K562 (cell line): Measurements from ENCODE around the gene PRDM15. TPM values are rescaled to one million over a fixed set of nuclear protein-coding genes. Genes with fewer than 3 reads are reported as not detected.

Source experiments
- ATAC-seq: fragments of 200-7000 bp; cut with Tn5 transposase; 3 replicates; pipeline ENCODE4 v1.9.1; 2020; ENCODE audit warnings: moderate library complexity
- BruUV-seq: library from RNA; stranded (reverse); fragments of 400-500 nt; replicated peaks from 2 replicates; lab custom pipeline; 2021; lab: Mats Ljungman, UMichigan
- CTCF ChIA-PET: fragments of 300-600 bp; formaldehyde crosslinking; extraction: SDS; loops from one replicate; lab custom pipeline; 2021; ENCODE audit warnings: low intra/inter-chr PET ratio; lab: Yijun Ruan, JAX
- POLR2A ChIA-PET: fragments of 300-600, 350-650 bp; sonication (Branson Sonifier 250); formaldehyde crosslinking; extraction: SDS; loops from one replicate; lab custom pipeline; 2021; ENCODE audit warnings: antibody characterized with exemption, inconsistent platforms; lab: Yijun Ruan, JAX
- DNase-seq, 4 experiments: peaks; one replicate each; pipeline versions ENCODE4 v3.0.0 to v3.0.0-alpha.2; 2011 to 2018; ENCODE audit warnings: low spot score in 3 of 4, mixed read lengths in 3 of 4; ENCODE audit errors: extremely low read depth in 1 of 4
- FAIRE-seq: peaks from 2 replicates; lab custom pipeline; 2011; peaks lifted over from hg19 to GRCh38; lab: Jason Lieb, UNC
- H2AFZ ChIP-seq: 2 replicates; pipeline ENCODE4 v1.6.0; 2011; ENCODE audit warnings: low read depth, low read length, control low read depth, inconsistent platforms
- H3K27ac ChIP-seq: fragments of 200-600 bp; 3 replicates; pipeline ENCODE4 v1.8.0; 2011; ENCODE audit warnings: low read depth, mild to moderate bottlenecking, control low read depth, inconsistent platforms, low read length, moderate library complexity, mixed read lengths; ENCODE audit errors: extremely low read depth
- H3K27me3 ChIP-seq, 2 experiments: fragments of 300-600 bp in 1 of 2; 2 replicates in 1 of 2; 3 replicates in 1 of 2; pipeline versions ENCODE4 v1.6.0 to v1.8.0; 2011; ENCODE audit warnings: inconsistent platforms in 2 of 2, low read length in 2 of 2, mild to moderate bottlenecking in 1 of 2, mixed read lengths in 1 of 2, moderate library complexity in 1 of 2; ENCODE audit not compliant: control insufficient read depth in 2 of 2, insufficient read depth in 2 of 2
- H3K36me3 ChIP-seq: fragments of 300-600 bp; 3 replicates; pipeline ENCODE4 v1.8.0; 2011; ENCODE audit warnings: mild to moderate bottlenecking, low read length, inconsistent platforms; ENCODE audit not compliant: control insufficient read depth, insufficient read depth
- H3K4me1 ChIP-seq, 2 experiments: fragments of 200-600 bp in 1 of 2; replicated peaks in 1 of 2; 2 replicates in 1 of 2; 3 replicates in 1 of 2; pipeline versions ENCODE4 v1.5.1 to v1.8.0; 2011; ENCODE audit warnings: inconsistent platforms in 2 of 2, low read length in 2 of 2, mild to moderate bottlenecking in 1 of 2, mixed read lengths in 1 of 2, moderate library complexity in 1 of 2; ENCODE audit not compliant: control insufficient read depth in 2 of 2, insufficient read depth in 2 of 2
- H3K4me2 ChIP-seq: 2 replicates; pipeline ENCODE4 v1.6.1; 2011; ENCODE audit warnings: low read length, control low read depth, inconsistent platforms, mixed read lengths; ENCODE audit not compliant: insufficient read depth
- H3K4me3 ChIP-seq: fragments of 200-600 bp; sonication (generic), shearing (Covaris generic); 2 replicates; pipeline ENCODE4 v1.5.1; 2016; ENCODE audit warnings: control low read depth, inconsistent platforms
- H3K79me2 ChIP-seq: fragments of 200-600 bp; 3 replicates; pipeline ENCODE4 v1.8.0; 2011; ENCODE audit warnings: low read length, inconsistent platforms; ENCODE audit not compliant: control insufficient read depth, insufficient read depth
- H3K9ac ChIP-seq, 2 experiments: 2 replicates each; pipeline versions ENCODE4 v1.6.0 to v1.6.1; 2011; ENCODE audit warnings: low read depth in 2 of 2, low read length in 2 of 2, control low read depth in 1 of 2, inconsistent platforms in 1 of 2, mild to moderate bottlenecking in 1 of 2, mixed read lengths in 1 of 2; ENCODE audit not compliant: insufficient read depth in 1 of 2
- H3K9me1 ChIP-seq: one replicate; pipeline ENCODE4 v1.6.0; 2011; ENCODE audit warnings: inconsistent platforms, mild to moderate bottlenecking, low read length, moderate library complexity; ENCODE audit not compliant: control insufficient read depth, insufficient read depth
- H3K9me3 ChIP-seq: replicated peaks from 2 replicates; pipeline ENCODE4 v1.5.1; 2011; ENCODE audit warnings: low read depth, low read length, inconsistent platforms; ENCODE audit not compliant: control insufficient read depth, insufficient read depth
- H4K20me1 ChIP-seq: replicated peaks from 2 replicates; pipeline ENCODE4 v1.6.1; 2011; ENCODE audit warnings: low read length, inconsistent platforms, mixed read lengths; ENCODE audit not compliant: control insufficient read depth, insufficient read depth
- ELF1 ChIP-seq: fragments of 200-800 bp; sonication (Bioruptor generic); IDR thresholded peaks from 2 replicates; pipeline ENCODE4 v1.6.1; 2016; ENCODE audit warnings: missing genetic modification characterization, missing compliant biosample characterization
- ETV1 ChIP-seq: fragments of 450-650 bp; conservative IDR thresholded peaks from 2 replicates; pipeline ENCODE4 v1.6.1; 2016; ENCODE audit warnings: missing genetic modification characterization, control low read depth, low read depth, missing compliant biosample characterization
- RBM25 ChIP-seq: fragments of 200-400 bp; formaldehyde crosslinking; IDR thresholded peaks from 2 replicates; pipeline ENCODE4 v1.6.1; 2018; ENCODE audit warnings: low read length, low read depth, moderate library complexity; ENCODE audit not compliant: severe bottlenecking
- SMARCA4 ChIP-seq: fragments of 450-650 bp; IDR thresholded peaks from 2 replicates; pipeline ENCODE4 v1.6.1; 2016
- SOX6 ChIP-seq: fragments of 450-650 bp; IDR thresholded peaks from 2 replicates; pipeline ENCODE4 v1.6.1; 2014; ENCODE audit warnings: mild to moderate bottlenecking
- SPI1 ChIP-seq: IDR thresholded peaks from 2 replicates; pipeline ENCODE4 v1.6.1; 2011; ENCODE audit warnings: low read depth, low read length, control low read depth, borderline replicate concordance
- SRSF7 ChIP-seq: fragments of 200-400 bp; formaldehyde crosslinking; optimal IDR thresholded peaks from 2 replicates; pipeline ENCODE3; 2017; ENCODE audit warnings: mild to moderate bottlenecking, low read depth, low read length
- TAL1 ChIP-seq: fragments of 450-650 bp; IDR thresholded peaks from 2 replicates; pipeline ENCODE4 v1.6.1; 2016; ENCODE audit warnings: mild to moderate bottlenecking
- TEAD1 ChIP-seq, 2 experiments: fragments of 450-650 bp in 1 of 2; sonication (generic) in 1 of 2; formaldehyde crosslinking; IDR thresholded peaks; 2 replicates each; pipeline versions ENCODE4 v1.4.0 to v1.8.0; 2020 to 2022; ENCODE audit warnings: mild to moderate bottlenecking in 2 of 2, missing genetic modification reagents in 1 of 2
- TEAD4 ChIP-seq, 2 experiments: sonication (generic) in 1 of 2; formaldehyde crosslinking in 1 of 2; IDR thresholded peaks; 2 replicates each; pipeline versions ENCODE4 v1.6.1 to v1.8.0; 2012 to 2022; ENCODE audit warnings: borderline replicate concordance in 1 of 2, inconsistent platforms in 1 of 2, low read length in 1 of 2, mild to moderate bottlenecking in 1 of 2, missing genetic modification reagents in 1 of 2
- ZBTB1 ChIP-seq: sonication (generic); formaldehyde crosslinking; IDR thresholded peaks from 2 replicates; pipeline ENCODE4 v1.8.1; 2023; ENCODE audit warnings: missing genetic modification reagents, low read depth, mild to moderate bottlenecking, borderline replicate concordance
- ZEB2 ChIP-seq: fragments of 450-650 bp; IDR thresholded peaks from 2 replicates; pipeline ENCODE4 v1.6.1; 2016
- ZNF41 ChIP-seq: fragments of 250-450 bp; sonication (Bioruptor Pico); conservative IDR thresholded peaks from 2 replicates; pipeline ENCODE4 v1.4.0; 2020; ENCODE audit warnings: mild to moderate bottlenecking
- WGBS: fragments of 100-300 bp; shearing (Covaris generic); methylation state at CpG from one replicate; pipeline ENCODE4 v1.1.6; 2016; ENCODE audit warnings: low coverage, mixed read lengths; ENCODE audit not compliant: insufficient coverage; ENCODE audit errors: missing lambda C conversion rate; 5-methylcytosine and 5-hydroxymethylcytosine counted together
- in situ Hi-C: fragments of 300-500 bp; cut with MboI; formaldehyde crosslinking; loops from 4 replicates; pipeline ENCODE4 v1.15.0; 2018; ENCODE audit warnings: inconsistent platforms, mixed read lengths
- intact Hi-C: fragments of 100-400 bp; cut with micrococcal nuclease; formaldehyde crosslinking; loops from 2 replicates; pipeline ENCODE4 v1.14.2; 2022
- polyA plus RNA-seq, 8 experiments: library from polyadenylated mRNA; depleted of rRNA in 4 of 8; stranded (reverse) in 5 of 8; unstranded in 3 of 8; fragments of >200 nt; fragmentation: Nextera tagmentation in 2 of 8; fragmentation: Illumina TruSeq in 1 of 8; extraction: Ambion mirVana in 2 of 8; extraction: Trizol in 1 of 8; gene quantifications; 2 replicates each; pipeline versions ENCODE4 v1.2.1 to v1.2.3, GENCODE V29; 2011 to 2014; ENCODE audit warnings: inconsistent platforms in 1 of 8, missing spikeins in 1 of 8
- total RNA-seq, 7 experiments: library from RNA; depleted of rRNA in 6 of 7; stranded (reverse); fragments of >200 nt in 6 of 7; fragmentation: Illumina TruSeq in 2 of 7; extraction: Trizol in 2 of 7; gene quantifications; 2 replicates each; pipeline versions ENCODE4 v1.2.1 to v1.2.3, GENCODE V29; 2011 to 2021; ENCODE audit warnings: low replicate concordance in 1 of 7
- TF ChIP-seq, protein P1 (sequence below), 2 experiments: fragments of 450-650 bp; IDR thresholded peaks; 2 replicates each; pipeline ENCODE4 v1.6.1; 2016
- TF ChIP-seq, protein P2 (sequence below), 2 experiments: IDR thresholded peaks in 1 of 2; conservative IDR thresholded peaks in 1 of 2; 2 replicates each; pipeline ENCODE4 v1.6.1; 2016; ENCODE audit warnings: low read depth in 2 of 2, mild to moderate bottlenecking in 1 of 2, missing compliant biosample characterization in 1 of 2, missing genetic modification characterization in 1 of 2, moderate library complexity in 1 of 2
- TF ChIP-seq, protein P3 (sequence below): fragments of 200-800 bp; sonication (Bioruptor generic); IDR thresholded peaks from 2 replicates; pipeline ENCODE4 v1.6.1; 2017; ENCODE audit warnings: missing genetic modification characterization, missing compliant biosample characterization

The PRDM15 gene
- total and polyA plus RNA-seq, 9 of the 15 experiments (the other 6 are each of a cell fraction or from before 2014, with no cell fraction given), result 0.93 to 9.2 (median 6.2) TPM

DNA sequence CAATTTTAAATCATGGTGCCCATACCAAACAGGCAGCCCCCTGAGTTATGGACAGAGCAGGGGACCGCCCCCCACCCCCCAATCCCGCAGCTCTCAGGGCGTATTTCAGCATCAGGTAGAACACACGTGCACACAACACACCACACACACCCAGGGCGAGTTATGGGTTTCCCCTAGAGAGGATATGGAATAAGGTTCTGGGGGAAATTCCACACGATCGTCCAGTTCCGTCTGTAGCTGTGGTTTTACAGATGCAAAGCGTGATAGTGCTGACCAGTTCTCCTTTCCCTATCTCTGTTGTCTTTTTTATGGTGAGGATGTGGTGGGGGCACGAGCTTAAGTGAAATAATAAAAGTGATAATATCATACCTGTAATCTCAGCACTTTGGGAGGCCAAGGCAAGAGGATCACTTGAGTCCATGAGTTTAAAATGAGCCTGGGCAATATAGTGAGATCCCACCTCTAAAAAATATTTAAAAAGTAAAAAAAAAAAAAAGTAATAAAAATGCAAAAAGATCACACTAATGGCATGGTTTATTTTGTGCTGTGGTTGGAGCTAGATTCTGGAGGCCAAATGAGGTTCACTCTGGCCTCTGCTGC is 49.6 kb upstream of the PRDM15 start:
- in situ Hi-C loops (no loop called here), intact Hi-C loops (no loop called here)
- DNase-seq (no peak), ATAC-seq (no peak), FAIRE-seq (no peak)
- Histone ChIP-seq H3K27ac (no peak overlapping the region), H3K9ac (no peak overlapping the region), H3K79me2 (no peaks in the 10 kb centered on the region; the same call in 2 of the 3 replicates), H3K9me1 (peaks cover 3% of the 10 kb centered on the region), H3K36me3 (no peaks in the 10 kb centered on the region), H3K4me3 (no peak overlapping the region), H4K20me1 (peaks cover 12% of the 10 kb centered on the region), H3K27me3 (no peaks in the 10 kb centered on the region), H3K4me2 (no peak overlapping the region), H3K4me1 (peaks cover 11 to 23% of the 10 kb centered on the region in 2 experiments), H2AFZ (no peak overlapping the region), H3K9me3 (no peaks in the 10 kb centered on the region)
- CTCF ChIA-PET, result no interaction called here
- no TSS peak for BruUV-seq
- 38% methylated on average over 10 of the region's 10 CpGs for WGBS
- POLR2A ChIA-PET, result interaction anchor here (0.6 to 0.9 kb wide), 3 partner anchors 77 to 1794 kb away, joined by 3 read pairs; no protein-coding TSS in a partner anchor
- TF ChIP-seq ETV1 (tag) (peak; percentile 49; the same call in 1 of the 2 replicates), SOX6 (peak; percentile 72; the same call in 1 of the 2 replicates), SMARCA4 (0 out of 2 replicates have a peak, but pooled peaks have one; percentile 15), TEAD4 (IDR thresholded peaks at IDR 0.05; ENCODE audit: low read length) (peak; percentile 51; the same call in 1 of the 2 replicates), TEAD4 (CRISPR knock-in tag; IDR thresholded peaks at IDR 0.05; ENCODE audit: borderline replicate concordance) (no peak), SRSF7 (no peak), ZNF41 (CRISPR knock-in tag) (no peak), ELF1 (peak; percentile 25; the same call in 1 of the 2 replicates), TEAD1 (CRISPR knock-in tag; IDR thresholded peaks at IDR 0.05) (peak in 1 of 2 experiments; percentile 47; a peak in 1 of 4 replicates), TAL1 (0 out of 2 replicates have a peak, but pooled peaks have one; percentile 9), SPI1 (peak; percentile 79; the same call in 1 of the 2 replicates), ZBTB1 (CRISPR knock-in tag) (no peak), ZEB2 (0 out of 2 replicates have a peak, but pooled peaks have one; percentile 46), RBM25 (peak; percentile 61)
- TF ChIP-seq, protein P1, sequence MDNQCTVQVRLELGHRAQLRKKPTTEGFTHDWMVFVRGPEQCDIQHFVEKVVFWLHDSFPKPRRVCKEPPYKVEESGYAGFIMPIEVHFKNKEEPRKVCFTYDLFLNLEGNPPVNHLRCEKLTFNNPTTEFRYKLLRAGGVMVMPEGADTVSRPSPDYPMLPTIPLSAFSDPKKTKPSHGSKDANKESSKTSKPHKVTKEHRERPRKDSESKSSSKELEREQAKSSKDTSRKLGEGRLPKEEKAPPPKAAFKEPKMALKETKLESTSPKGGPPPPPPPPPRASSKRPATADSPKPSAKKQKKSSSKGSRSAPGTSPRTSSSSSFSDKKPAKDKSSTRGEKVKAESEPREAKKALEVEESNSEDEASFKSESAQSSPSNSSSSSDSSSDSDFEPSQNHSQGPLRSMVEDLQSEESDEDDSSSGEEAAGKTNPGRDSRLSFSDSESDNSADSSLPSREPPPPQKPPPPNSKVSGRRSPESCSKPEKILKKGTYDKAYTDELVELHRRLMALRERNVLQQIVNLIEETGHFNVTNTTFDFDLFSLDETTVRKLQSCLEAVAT (IDR thresholded peaks at IDR 0.05), result peak in 1 of 2 experiments; percentile 39; a peak in 1 of 4 replicates
- TF ChIP-seq, protein P2, sequence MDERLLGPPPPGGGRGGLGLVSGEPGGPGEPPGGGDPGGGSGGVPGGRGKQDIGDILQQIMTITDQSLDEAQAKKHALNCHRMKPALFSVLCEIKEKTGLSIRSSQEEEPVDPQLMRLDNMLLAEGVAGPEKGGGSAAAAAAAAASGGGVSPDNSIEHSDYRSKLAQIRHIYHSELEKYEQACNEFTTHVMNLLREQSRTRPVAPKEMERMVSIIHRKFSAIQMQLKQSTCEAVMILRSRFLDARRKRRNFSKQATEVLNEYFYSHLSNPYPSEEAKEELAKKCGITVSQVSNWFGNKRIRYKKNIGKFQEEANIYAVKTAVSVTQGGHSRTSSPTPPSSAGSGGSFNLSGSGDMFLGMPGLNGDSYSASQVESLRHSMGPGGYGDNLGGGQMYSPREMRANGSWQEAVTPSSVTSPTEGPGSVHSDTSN (CRISPR knock-in tag; IDR thresholded peaks at IDR 0.05; ENCODE audit: low read depth), result no peak
- TF ChIP-seq, protein P2 (tag; conservative IDR thresholded peaks at IDR 0.05; ENCODE audit: low read depth), result no peak
- TF ChIP-seq, protein P3, sequence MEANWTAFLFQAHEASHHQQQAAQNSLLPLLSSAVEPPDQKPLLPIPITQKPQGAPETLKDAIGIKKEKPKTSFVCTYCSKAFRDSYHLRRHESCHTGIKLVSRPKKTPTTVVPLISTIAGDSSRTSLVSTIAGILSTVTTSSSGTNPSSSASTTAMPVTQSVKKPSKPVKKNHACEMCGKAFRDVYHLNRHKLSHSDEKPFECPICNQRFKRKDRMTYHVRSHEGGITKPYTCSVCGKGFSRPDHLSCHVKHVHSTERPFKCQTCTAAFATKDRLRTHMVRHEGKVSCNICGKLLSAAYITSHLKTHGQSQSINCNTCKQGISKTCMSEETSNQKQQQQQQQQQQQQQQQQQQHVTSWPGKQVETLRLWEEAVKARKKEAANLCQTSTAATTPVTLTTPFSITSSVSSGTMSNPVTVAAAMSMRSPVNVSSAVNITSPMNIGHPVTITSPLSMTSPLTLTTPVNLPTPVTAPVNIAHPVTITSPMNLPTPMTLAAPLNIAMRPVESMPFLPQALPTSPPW (CRISPR knock-in tag), result peak; percentile 30; the same call in 1 of the 2 replicates
